HepG2 (cell line): Measurements from ENCODE around the gene PLIN4. TPM values are rescaled to one million over a fixed set of nuclear protein-coding genes. Genes with fewer than 3 reads are reported as not detected.

ENCODE experiments used
- ATAC-seq: fragments of 200-7000 bp; cut with Tn5 transposase; 3 replicates; pipeline ENCODE4 v1.9.1; 2020; ENCODE audit warnings: mild to moderate bottlenecking, moderate library complexity
- BruUV-seq: library from RNA; stranded (reverse); fragments of 400-500 nt; replicated peaks from 2 replicates; lab custom pipeline; 2021; lab: Mats Ljungman, UMichigan
- CTCF ChIA-PET: fragments of 300-600 bp; formaldehyde crosslinking; extraction: SDS; loops from one replicate; lab custom pipeline; 2021; ENCODE audit warnings: low total read pairs, inconsistent platforms, low intra/inter-chr PET ratio; lab: Yijun Ruan, JAX
- POLR2A ChIA-PET: fragments of 350-600 bp; sonication (Branson Sonifier 250); formaldehyde crosslinking; loops from one replicate; lab custom pipeline; 2020; ENCODE audit warnings: antibody characterized with exemption, inconsistent platforms; lab: Yijun Ruan, JAX
- DNase-seq: peaks from one replicate; pipeline ENCODE4 v3.0.0-alpha.2; 2015; ENCODE audit warnings: low spot score
- FAIRE-seq: peaks from 3 replicates; lab custom pipeline; 2011; peaks lifted over from hg19 to GRCh38; lab: Jason Lieb, UNC
- H2AFZ ChIP-seq: one replicate; pipeline ENCODE4 v1.6.1; 2011; ENCODE audit warnings: low read length, inconsistent platforms
- H3K27ac ChIP-seq: fragments of 300-600 bp; 3 replicates; pipeline ENCODE4 v1.8.0; 2011; ENCODE audit warnings: mixed run types, mild to moderate bottlenecking, mixed read lengths, low read length, inconsistent platforms; ENCODE audit not compliant: insufficient read depth; ENCODE audit errors: extremely low read length
- H3K27me3 ChIP-seq, 2 experiments: fragments of 200-600 bp in 1 of 2; 2 replicates in 1 of 2; 3 replicates in 1 of 2; pipeline versions ENCODE4 v1.6.0 to v1.8.0; 2011; ENCODE audit warnings: low read length in 2 of 2, mild to moderate bottlenecking in 2 of 2, moderate library complexity in 2 of 2, inconsistent platforms in 1 of 2; ENCODE audit not compliant: insufficient read depth in 2 of 2, control insufficient read depth in 1 of 2
- H3K36me3 ChIP-seq, 2 experiments: fragments of 200-600 bp in 1 of 2; replicated peaks in 1 of 2; 2 replicates in 1 of 2; 3 replicates in 1 of 2; pipeline versions ENCODE4 v1.5.1 to v1.8.0; 2011; ENCODE audit warnings: low read length in 2 of 2, inconsistent platforms in 1 of 2; ENCODE audit not compliant: insufficient read depth in 2 of 2, control insufficient read depth in 1 of 2
- H3K4me1 ChIP-seq: 2 replicates; pipeline ENCODE4 v1.5.1; 2012; ENCODE audit warnings: low read length, inconsistent platforms; ENCODE audit not compliant: insufficient read depth
- H3K4me2 ChIP-seq: 2 replicates; pipeline ENCODE4 v1.6.0; 2011; ENCODE audit warnings: low read depth, low read length, inconsistent platforms
- H3K4me3 ChIP-seq, 3 experiments: fragments of 200-600 bp in 1 of 3; sonication (generic), shearing (Covaris generic) in 1 of 3; replicated peaks in 1 of 3; 2 replicates each; pipeline ENCODE4 v1.5.1; 2011 to 2016; ENCODE audit warnings: low read length in 3 of 3, inconsistent platforms in 2 of 3, low read depth in 2 of 3, mild to moderate bottlenecking in 2 of 3, control low read depth in 1 of 3, mixed read lengths in 1 of 3; ENCODE audit not compliant: insufficient read depth in 1 of 3
- H3K79me2 ChIP-seq: one replicate; pipeline ENCODE4 v1.6.1; 2011; ENCODE audit warnings: low read length, inconsistent platforms; ENCODE audit not compliant: insufficient read depth
- H3K9ac ChIP-seq: 2 replicates; pipeline ENCODE4 v1.6.0; 2011; ENCODE audit warnings: mild to moderate bottlenecking, low read depth, low read length, inconsistent platforms; ENCODE audit not compliant: insufficient read depth
- H3K9me3 ChIP-seq: 2 replicates; pipeline ENCODE4 v1.5.1; 2012; ENCODE audit warnings: mild to moderate bottlenecking, low read length
- H4K20me1 ChIP-seq: 2 replicates; pipeline ENCODE4 v1.6.0; 2011; ENCODE audit warnings: inconsistent platforms, mild to moderate bottlenecking, low read length, moderate library complexity; ENCODE audit not compliant: insufficient read depth
- FOXO1 ChIP-seq: sonication (generic); formaldehyde crosslinking; IDR thresholded peaks from 2 replicates; pipeline ENCODE4 v1.4.0; 2020; ENCODE audit warnings: missing genetic modification reagents
- GATAD2A ChIP-seq: IDR thresholded peaks from 2 replicates; pipeline ENCODE4 v1.6.1; 2016
- HNRNPLL ChIP-seq: fragments of 200-400 bp; formaldehyde crosslinking; IDR thresholded peaks from 2 replicates; pipeline ENCODE4 v1.6.1; 2017; ENCODE audit warnings: mild to moderate bottlenecking, low read depth, low read length; ENCODE audit not compliant: poor library complexity, severe bottlenecking
- JUND ChIP-seq: sonication (generic); formaldehyde crosslinking; IDR thresholded peaks from 2 replicates; pipeline ENCODE4 v1.8.0; 2022; ENCODE audit warnings: mild to moderate bottlenecking, missing genetic modification reagents
- MAFK ChIP-seq, 2 experiments: IDR thresholded peaks in 1 of 2; conservative IDR thresholded peaks in 1 of 2; 2 replicates each; pipeline ENCODE4 v1.6.1; 2011; ENCODE audit warnings: improper control_type of control experiment in 2 of 2, low read length in 2 of 2
- MEF2D ChIP-seq: sonication (generic); formaldehyde crosslinking; IDR thresholded peaks from 2 replicates; pipeline ENCODE4 v1.5.1; 2020; ENCODE audit warnings: mild to moderate bottlenecking, missing genetic modification reagents
- MTERF4 ChIP-seq: sonication (generic); formaldehyde crosslinking; IDR thresholded peaks from 2 replicates; pipeline ENCODE4 v1.8.0; 2023; ENCODE audit warnings: mild to moderate bottlenecking, missing genetic modification reagents
- POLR2AphosphoS5 ChIP-seq: IDR thresholded peaks from 2 replicates; pipeline ENCODE4 v1.6.1; 2012; ENCODE audit warnings: low read depth, low read length
- REPIN1 ChIP-seq: sonication (generic); formaldehyde crosslinking; IDR thresholded peaks from 2 replicates; pipeline ENCODE4 v1.8.0; 2022; ENCODE audit warnings: missing genetic modification reagents, low read depth, mild to moderate bottlenecking, borderline replicate concordance
- SMARCE1 ChIP-seq: fragments of 450-650 bp; IDR thresholded peaks from 2 replicates; pipeline ENCODE4 v1.6.1; 2017; ENCODE audit warnings: borderline replicate concordance
- STAG1 ChIP-seq: sonication (generic); formaldehyde crosslinking; IDR thresholded peaks from 2 replicates; pipeline ENCODE4 v1.4.0; 2020; ENCODE audit warnings: missing genetic modification reagents
- TGIF2 ChIP-seq: IDR thresholded peaks from 2 replicates; pipeline ENCODE4 v1.6.1; 2016; ENCODE audit warnings: control low read depth, missing compliant biosample characterization
- ZBTB1 ChIP-seq: sonication (generic); formaldehyde crosslinking; IDR thresholded peaks from 2 replicates; pipeline ENCODE4 v1.4.0; 2020; ENCODE audit warnings: missing genetic modification reagents, borderline replicate concordance
- ZBTB49 ChIP-seq: sonication (generic); formaldehyde crosslinking; IDR thresholded peaks from 2 replicates; pipeline ENCODE4 v1.4.0; 2020; ENCODE audit warnings: missing genetic modification reagents, borderline replicate concordance
- ZFY ChIP-seq: sonication (generic); formaldehyde crosslinking; IDR thresholded peaks from 2 replicates; pipeline ENCODE4 v1.4.0; 2020; ENCODE audit warnings: missing genetic modification reagents
- ZNF432 ChIP-seq: sonication (generic); formaldehyde crosslinking; IDR thresholded peaks from 2 replicates; pipeline ENCODE4 v1.5.0; 2020; ENCODE audit warnings: missing genetic modification reagents, mild to moderate bottlenecking, borderline replicate concordance
- ZNF546 ChIP-seq: sonication (generic); formaldehyde crosslinking; conservative IDR thresholded peaks from 2 replicates; pipeline ENCODE4 v1.8.1; 2023; ENCODE audit warnings: mild to moderate bottlenecking, missing genetic modification reagents
- ZNF660 ChIP-seq: sonication (generic); formaldehyde crosslinking; IDR thresholded peaks from 2 replicates; pipeline ENCODE4 v1.5.1; 2020; ENCODE audit warnings: mild to moderate bottlenecking, low read depth, missing genetic modification reagents, borderline replicate concordance
- WGBS: methylation state at CpG from one replicate; pipeline ENCODE4 v1.1.6; 2017; ENCODE audit warnings: low lambda C conversion rate; 5-methylcytosine and 5-hydroxymethylcytosine counted together
- in situ Hi-C: cut with HindIII; loops from 2 replicates; pipeline ENCODE4 v1.10.0; 2017; ENCODE audit warnings: low pct_unique_long_range_greater_than_20kb; ENCODE audit not compliant: extremely low pct_ligation_motif_present
- intact Hi-C: fragments of 100-400 bp; cut with micrococcal nuclease; formaldehyde crosslinking; loops from one replicate; pipeline ENCODE4 v1.10.0; 2022; ENCODE audit not compliant: unreplicated experiment
- polyA plus RNA-seq, 8 experiments: library from polyadenylated mRNA; depleted of rRNA in 3 of 8; stranded (reverse) in 7 of 8; unstranded in 1 of 8; fragments of >200 nt; fragmentation: Illumina TruSeq in 4 of 8; extraction: Trizol in 4 of 8; gene quantifications; 2 replicates each; pipeline versions ENCODE4 v1.2.1 to v1.2.3, GENCODE V29; 2011 to 2016; ENCODE audit warnings: low read depth in 4 of 8, missing spikeins in 1 of 8, mixed read lengths in 1 of 8; ENCODE audit not compliant: insufficient read depth in 1 of 8
- total RNA-seq, 5 experiments: library from RNA; depleted of rRNA; stranded (reverse); fragments of >200 nt; fragmentation: Illumina TruSeq; extraction: Trizol; gene quantifications; 2 replicates each; pipeline ENCODE4 v1.2.3, GENCODE V29; 2016; ENCODE audit warnings: low read depth in 1 of 5
- TF ChIP-seq, protein P1 (sequence below): sonication (generic); formaldehyde crosslinking; IDR thresholded peaks from 2 replicates; pipeline ENCODE4 v1.8.0; 2022; ENCODE audit warnings: missing genetic modification reagents, mild to moderate bottlenecking, moderate library complexity, borderline replicate concordance

PLIN4 gene
- total and polyA plus RNA-seq, 2 of the 13 experiments (the other 11 are each of a cell fraction or from before 2014, with no cell fraction given): 1.1 to 1.3 TPM

DNA sequence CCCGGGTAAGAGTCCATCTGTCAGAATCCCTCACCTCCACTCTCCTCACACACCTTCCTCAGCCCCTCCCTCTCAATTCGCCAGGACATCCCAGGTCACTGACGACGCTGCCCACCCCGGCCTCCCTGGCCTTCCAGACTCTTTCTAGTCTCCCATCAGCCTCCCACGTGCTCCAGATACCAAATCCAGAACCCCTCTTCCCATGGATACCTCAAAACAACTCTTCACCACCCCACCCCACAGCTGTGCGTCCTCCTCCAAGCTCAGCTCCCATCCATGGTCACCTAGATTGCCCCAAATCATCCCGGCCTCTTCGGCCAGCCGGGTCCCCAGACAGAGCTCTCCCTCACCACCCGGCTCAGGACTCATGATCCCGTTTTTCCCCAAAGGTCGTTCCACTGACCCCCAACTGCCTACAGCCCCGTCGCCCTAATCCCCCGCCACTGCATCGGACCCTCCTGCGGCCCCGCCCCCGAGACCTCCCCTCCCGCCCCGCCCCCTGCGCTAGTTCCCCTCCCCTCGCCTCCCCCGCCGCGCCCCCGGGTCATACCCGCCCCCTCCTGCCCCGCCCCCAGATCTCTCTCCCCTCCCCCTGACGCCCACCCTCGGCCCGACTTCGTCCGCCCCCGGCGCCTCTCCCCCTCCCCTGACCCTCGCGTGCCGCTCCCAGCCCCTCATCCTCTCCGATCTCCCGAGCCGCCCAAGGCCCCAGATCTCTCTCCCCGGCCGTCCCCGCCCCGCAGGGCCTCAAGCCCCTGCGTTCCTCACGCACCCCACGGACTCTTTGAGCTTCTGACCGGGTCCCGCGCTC, 61.2 kb downstream of the PLIN4 start:
- peaks cover 10% of the 10 kb centered on the region for H3K79me2 ChIP-seq
- H3K9me3 ChIP-seq: no peaks in the 10 kb centered on the region
- ChIA-PET CTCF (no interaction called here), POLR2A (interaction anchor here (0.7 to 5.5 kb wide), 6 partner anchors 8 to 189 kb away, joined by 3 to 37 read pairs (median 3); partner anchors contain the start of genes CHAF1A and HDGFL2)
- H3K4me3 ChIP-seq: peak overlapping the region; percentile 70 to 92 (median 85)
- peak overlapping the region; percentile 82 for H3K9ac ChIP-seq
- peak overlapping the region; percentile 74 for H3K27ac ChIP-seq
- no peaks in the 10 kb centered on the region; a peak in 1 of 5 replicates for H3K27me3 ChIP-seq
- FAIRE-seq: no peak
- DNase-seq: no peak
- peaks cover 16% of the 10 kb centered on the region for H3K4me1 ChIP-seq
- intact Hi-C loops: loop anchor here (5.0 kb wide), 1 partner anchor 55 kb away; the partner anchor contains the start of genes CHAF1A and SH3GL1
- H2AFZ ChIP-seq: no peak overlapping the region
- peak; percentile 50 for ATAC-seq
- no TSS peak for BruUV-seq
- in situ Hi-C loops: no loop called here
- peaks cover 9 to 17% of the 10 kb centered on the region in 2 experiments for H3K36me3 ChIP-seq
- WGBS: 3% methylated on average over 50 of the region's 53 CpGs
- no peaks in the 10 kb centered on the region for H4K20me1 ChIP-seq
- H3K4me2 ChIP-seq: peak overlapping the region; percentile 97
- TF ChIP-seq ZFY (CRISPR knock-in tag) (peak; percentile 18; the same call in 1 of the 2 replicates), TGIF2 (CRISPR knock-in tag) (peak; percentile 51; the same call in 1 of the 2 replicates), SMARCE1 (no peak), POLR2AphosphoS5 (0 out of 2 replicates have a peak, but pooled peaks have one; percentile 34), ZBTB49 (CRISPR knock-in tag) (no peak), GATAD2A (CRISPR knock-in tag) (no peak), ZNF546 (no peak), MTERF4 (CRISPR knock-in tag) (no peak), STAG1 (CRISPR knock-in tag) (no peak), REPIN1 (no peak), ZBTB1 (CRISPR knock-in tag) (no peak), MAFK (conservative IDR thresholded peaks at IDR 0.05 in 1 of 2, IDR thresholded peaks at IDR 0.05 in 1 of 2; ENCODE audit: low read length in 2 of 2) (no peak), HNRNPLL (peak; percentile 32), MEF2D (CRISPR knock-in tag) (0 out of 2 replicates have a peak, but pooled peaks have one; percentile 31), ZNF432 (CRISPR knock-in tag) (no peak), JUND (CRISPR knock-in tag) (no peak), FOXO1 (CRISPR knock-in tag) (no peak), ZNF660 (CRISPR knock-in tag) (no peak)
- TF ChIP-seq, protein P1, sequence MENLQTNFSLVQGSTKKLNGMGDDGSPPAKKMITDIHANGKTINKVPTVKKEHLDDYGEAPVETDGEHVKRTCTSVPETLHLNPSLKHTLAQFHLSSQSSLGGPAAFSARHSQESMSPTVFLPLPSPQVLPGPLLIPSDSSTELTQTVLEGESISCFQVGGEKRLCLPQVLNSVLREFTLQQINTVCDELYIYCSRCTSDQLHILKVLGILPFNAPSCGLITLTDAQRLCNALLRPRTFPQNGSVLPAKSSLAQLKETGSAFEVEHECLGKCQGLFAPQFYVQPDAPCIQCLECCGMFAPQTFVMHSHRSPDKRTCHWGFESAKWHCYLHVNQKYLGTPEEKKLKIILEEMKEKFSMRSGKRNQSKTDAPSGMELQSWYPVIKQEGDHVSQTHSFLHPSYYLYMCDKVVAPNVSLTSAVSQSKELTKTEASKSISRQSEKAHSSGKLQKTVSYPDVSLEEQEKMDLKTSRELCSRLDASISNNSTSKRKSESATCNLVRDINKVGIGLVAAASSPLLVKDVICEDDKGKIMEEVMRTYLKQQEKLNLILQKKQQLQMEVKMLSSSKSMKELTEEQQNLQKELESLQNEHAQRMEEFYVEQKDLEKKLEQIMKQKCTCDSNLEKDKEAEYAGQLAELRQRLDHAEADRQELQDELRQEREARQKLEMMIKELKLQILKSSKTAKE (CRISPR knock-in tag): 0 out of 2 replicates have a peak, but pooled peaks have one; percentile 7
